HG03108 (cell line): ENCODE results near the gene PFKL.
"Not testable (repeated sequence)": the region's sequence is repeated elsewhere in the genome, so short reads cannot be mapped to it uniquely, and the experiment has no call there.

Experiments
- ATAC-seq: cut with Tn5 transposase; IDR thresholded peaks from one replicate; pipeline ENCODE4 v1.9.1; 2021; ENCODE audit warnings: moderate library complexity; ENCODE audit not compliant: unreplicated experiment

Gene PFKL

GRCh38 chr21:44354775-44355771 lies 55.2 kb downstream of the PFKL start:
- ATAC-seq: peak; percentile 41

GRCh38 chr21:44356160-44356559 lies 56.3 kb downstream of the PFKL start:
- no peak for ATAC-seq

GRCh38 chr21:44356636-44357035 lies 56.8 kb downstream of the PFKL start:
- no peak for ATAC-seq

- no peak for ATAC-seq
These were observed 57.4 kb downstream of the PFKL start for GRCh38 chr21:44357064-44357837.

- no peak for ATAC-seq
These were observed 59.5 kb downstream of the PFKL start for GRCh38 chr21:44359396-44359795.

- no peak for ATAC-seq
These were observed 60.3 kb downstream of the PFKL start for GRCh38 chr21:44360159-44360558.

GRCh38 chr21:44361903-44362302 lies 62.0 kb downstream of the PFKL start:
- not testable (repeated sequence) for ATAC-seq

- ATAC-seq: no peak
These were observed 63.4 kb downstream of the PFKL start for GRCh38 chr21:44363278-44363677.

GRCh38 chr21:44364151-44365053 lies 64.5 kb downstream of the PFKL start:
- ATAC-seq: no peak

- no peak for ATAC-seq
These were observed 65.6 kb downstream of the PFKL start for GRCh38 chr21:44365251-44365966.

- ATAC-seq: no peak
These were observed 66.2 kb downstream of the PFKL start for GRCh38 chr21:44365967-44366585.

GRCh38 chr21:44366586-44367211 lies 66.8 kb downstream of the PFKL start:
- no peak for ATAC-seq

- ATAC-seq: no peak
These were observed 69.0 kb downstream of the PFKL start for GRCh38 chr21:44368711-44369446.

- no peak for ATAC-seq
These were observed 70.3 kb downstream of the PFKL start for GRCh38 chr21:44370027-44370735.

- no peak for ATAC-seq
These were observed 71.0 kb downstream of the PFKL start for GRCh38 chr21:44370786-44371410.

GRCh38 chr21:44371596-44371995 lies 71.7 kb downstream of the PFKL start:
- no peak for ATAC-seq

- ATAC-seq: no peak
These were observed 72.8 kb downstream of the PFKL start for GRCh38 chr21:44372616-44373015.
